Measurements from ENCODE around the gene ZNF213.

ZNF213 gene

GRCh38 chr16:3101018-3101840 is 33.6 kb upstream of the ZNF213 start:
- peak; percentile 44 to 70 for DNase-seq

- DNase-seq: no peak
Observed at GRCh38 chr16:3101841-3102470, 32.9 kb upstream of the ZNF213 start.

GRCh38 chr16:3106205-3106928 is 28.5 kb upstream of the ZNF213 start:
- peak; percentile 93 to 96 for DNase-seq

- peak; percentile 78 to 87 for DNase-seq
Observed at GRCh38 chr16:3112058-3112880, 22.6 kb upstream of the ZNF213 start, which contains the start of gene ZNF205. ZNF205 (plus strand) TSS chr16:3112586; CDS start chr16:3113431, 845 bp downstream.

GRCh38 chr16:3112881-3113574 is 21.8 kb upstream of the ZNF213 start:
- DNase-seq: no peak

GRCh38 chr16:3113765-3114479 is 20.9 kb upstream of the ZNF213 start:
- no peak for DNase-seq

GRCh38 chr16:3115003-3115402 is 19.8 kb upstream of the ZNF213 start:
- DNase-seq: no peak

- DNase-seq: no peak
Observed at GRCh38 chr16:3115561-3115960, 19.3 kb upstream of the ZNF213 start.

GRCh38 chr16:3118204-3118790 is 16.5 kb upstream of the ZNF213 start:
- DNase-seq: no peak

GRCh38 chr16:3118846-3119245 is 16.0 kb upstream of the ZNF213 start:
- DNase-seq: no peak

- DNase-seq: no peak
Observed at GRCh38 chr16:3119286-3119685, 15.5 kb upstream of the ZNF213 start.

- DNase-seq: no peak
Observed at GRCh38 chr16:3119701-3120408, 15.0 kb upstream of the ZNF213 start.

GRCh38 chr16:3120435-3120834 is 14.4 kb upstream of the ZNF213 start:
- no peak for DNase-seq

GRCh38 chr16:3121851-3122467 is 12.9 kb upstream of the ZNF213 start:
- no peak for DNase-seq

- no peak for DNase-seq
Observed at GRCh38 chr16:3122926-3123570, 11.8 kb upstream of the ZNF213 start.

- DNase-seq: peak; percentile 97 to 98
Observed at GRCh38 chr16:3123986-3124886, 10.6 kb upstream of the ZNF213 start.

- DNase-seq: no peak
Observed at GRCh38 chr16:3127745-3128144, 7.1 kb upstream of the ZNF213 start.

Data from NCI-H1930 (cell line).